ENCODE measurements around the gene GLRA1. TPM values are rescaled to one million over a fixed set of nuclear protein-coding genes. Genes with fewer than 3 reads are reported as not detected.

The GLRA1 gene
- polyA plus RNA-seq, 3 donors = not detected

DNA sequence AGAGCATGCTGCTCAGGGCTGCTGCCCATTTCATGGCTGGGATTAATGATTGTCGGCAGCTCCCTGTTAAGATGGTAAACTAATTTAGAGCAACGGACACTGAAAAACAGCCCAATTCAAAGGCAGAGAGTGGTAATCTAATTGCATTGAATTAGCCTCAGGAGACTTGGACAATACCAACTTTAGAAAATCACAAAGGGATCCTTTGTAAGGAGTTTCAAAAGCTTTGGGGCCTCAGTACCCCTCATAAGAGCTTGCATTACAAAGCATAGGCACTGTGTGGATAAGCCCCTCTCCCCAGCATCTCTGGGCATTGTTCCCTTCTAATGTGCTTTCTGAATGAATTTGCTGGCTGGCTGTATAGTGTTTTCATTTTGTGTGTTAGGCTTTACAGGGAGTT lies 6.7 kb downstream of the GLRA1 start:
- DNase-seq = no peak
- WGBS (ENCODE audit: insufficient coverage) = no CpG with 5 or more reads among the region's 2 CpGs
- H3K36me3 Mint-ChIP-seq = no peaks in the 10 kb centered on the region
- intact Hi-C loops (cut with micrococcal nuclease) = no loop called here
- Histone ChIP-seq H2AFZ (ENCODE audit: insufficient read depth, low read depth, low read length, poor library complexity, severe bottlenecking) (no peak overlapping the region), H3K4me1 (ENCODE audit: control insufficient read depth in 1 of 2, insufficient read depth in 2 of 2, low read length in 2 of 2) (no peaks in the 10 kb centered on the region), H4K20me1 (ENCODE audit: insufficient read depth, low read length) (no peaks in the 10 kb centered on the region), H3K27me3 (ENCODE audit: control insufficient read depth in 2 of 2, insufficient read depth in 2 of 2, low read length in 2 of 2) (no peaks in the 10 kb centered on the region), H3K36me3 (replicated peaks in 1 of 2; ENCODE audit: control insufficient read depth in 1 of 2, insufficient read depth in 2 of 2, low read length in 2 of 2) (no peaks in the 10 kb centered on the region), H3K9ac (ENCODE audit: insufficient read depth, low read length, poor library complexity, severe bottlenecking) (no peak overlapping the region), H3K79me2 (ENCODE audit: insufficient read depth, low read length) (no peaks in the 10 kb centered on the region), H3K27ac (ENCODE audit: low read depth in 1 of 2, low read length in 2 of 2) (no peak overlapping the region), H3K4me3 (replicated peaks in 1 of 3; ENCODE audit: low read depth in 2 of 3, low read length in 3 of 3) (no peak overlapping the region), H3K9me3 (replicated peaks in 1 of 2; ENCODE audit: control insufficient read depth in 1 of 2, insufficient read depth in 1 of 2, low read length in 2 of 2) (no peaks in the 10 kb centered on the region), H3K4me2 (replicated peaks; ENCODE audit: extremely low read depth, low read length, poor library complexity, severe bottlenecking) (no peak overlapping the region)
- no peaks in the 10 kb centered on the region for H3K4me1 Mint-ChIP-seq
- H3K27me3 Mint-ChIP-seq (ENCODE audit: low read depth in 3 of 3) = peaks cover 0 to 2% (median 2%) of the 10 kb centered on the region in 3 donors
- TF ChIP-seq, protein P1, sequence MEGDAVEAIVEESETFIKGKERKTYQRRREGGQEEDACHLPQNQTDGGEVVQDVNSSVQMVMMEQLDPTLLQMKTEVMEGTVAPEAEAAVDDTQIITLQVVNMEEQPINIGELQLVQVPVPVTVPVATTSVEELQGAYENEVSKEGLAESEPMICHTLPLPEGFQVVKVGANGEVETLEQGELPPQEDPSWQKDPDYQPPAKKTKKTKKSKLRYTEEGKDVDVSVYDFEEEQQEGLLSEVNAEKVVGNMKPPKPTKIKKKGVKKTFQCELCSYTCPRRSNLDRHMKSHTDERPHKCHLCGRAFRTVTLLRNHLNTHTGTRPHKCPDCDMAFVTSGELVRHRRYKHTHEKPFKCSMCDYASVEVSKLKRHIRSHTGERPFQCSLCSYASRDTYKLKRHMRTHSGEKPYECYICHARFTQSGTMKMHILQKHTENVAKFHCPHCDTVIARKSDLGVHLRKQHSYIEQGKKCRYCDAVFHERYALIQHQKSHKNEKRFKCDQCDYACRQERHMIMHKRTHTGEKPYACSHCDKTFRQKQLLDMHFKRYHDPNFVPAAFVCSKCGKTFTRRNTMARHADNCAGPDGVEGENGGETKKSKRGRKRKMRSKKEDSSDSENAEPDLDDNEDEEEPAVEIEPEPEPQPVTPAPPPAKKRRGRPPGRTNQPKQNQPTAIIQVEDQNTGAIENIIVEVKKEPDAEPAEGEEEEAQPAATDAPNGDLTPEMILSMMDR (IDR thresholded peaks at IDR 0.05) = no peak
- no peaks in the 10 kb centered on the region for H3K9me3 Mint-ChIP-seq
- H3K27ac Mint-ChIP-seq = no peak overlapping the region
- H3K4me3 Mint-ChIP-seq = no peak overlapping the region

DNA sequence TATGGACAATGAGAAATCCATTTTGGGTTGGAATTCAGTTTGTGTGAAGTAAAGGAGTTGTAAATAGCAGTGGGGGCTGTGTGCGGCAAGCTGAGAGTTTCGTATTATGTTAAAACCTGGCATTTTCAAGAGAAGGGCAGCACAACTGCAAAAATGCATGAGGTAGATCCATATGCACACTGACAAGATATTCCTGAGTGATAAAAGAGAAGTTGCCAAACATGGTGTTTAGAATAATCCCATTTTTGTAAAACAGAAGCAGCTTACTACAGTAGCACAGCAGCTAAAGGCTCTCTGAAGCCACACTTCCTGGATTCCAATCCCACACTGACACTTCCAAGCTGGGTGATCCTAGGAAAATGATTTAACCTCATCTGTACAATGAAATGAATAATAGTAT lies 11.2 kb downstream of the GLRA1 start:
- no peak overlapping the region for H3K27ac ChIP-seq (ENCODE audit: low read depth in 1 of 2, low read length in 2 of 2)
- no peaks in the 10 kb centered on the region for H3K4me1 ChIP-seq (ENCODE audit: control insufficient read depth in 1 of 2, insufficient read depth in 2 of 2, low read length in 2 of 2)
- Mint-ChIP-seq H3K27ac (no peak overlapping the region), H3K4me3 (no peak overlapping the region), H3K4me1 (no peaks in the 10 kb centered on the region), H3K27me3 (ENCODE audit: low read depth in 3 of 3) (peaks cover 3 to 5% (median 5%) of the 10 kb centered on the region in 3 donors), H3K36me3 (no peaks in the 10 kb centered on the region), H3K9me3 (no peaks in the 10 kb centered on the region)
- TF ChIP-seq, protein P1 (IDR thresholded peaks at IDR 0.05) = no peak
- no peak overlapping the region for H3K4me2 ChIP-seq (replicated peaks; ENCODE audit: extremely low read depth, low read length, poor library complexity, severe bottlenecking)
- no peaks in the 10 kb centered on the region for H3K9me3 ChIP-seq (replicated peaks in 1 of 2; ENCODE audit: control insufficient read depth in 1 of 2, insufficient read depth in 1 of 2, low read length in 2 of 2)
- H3K79me2 ChIP-seq (ENCODE audit: insufficient read depth, low read length) = no peaks in the 10 kb centered on the region
- intact Hi-C loops (cut with micrococcal nuclease) = no loop called here
- DNase-seq = no peak
- H3K36me3 ChIP-seq (replicated peaks in 1 of 2; ENCODE audit: control insufficient read depth in 1 of 2, insufficient read depth in 2 of 2, low read length in 2 of 2) = no peaks in the 10 kb centered on the region
- H3K27me3 ChIP-seq (ENCODE audit: control insufficient read depth in 2 of 2, insufficient read depth in 2 of 2, low read length in 2 of 2) = no peaks in the 10 kb centered on the region
- H4K20me1 ChIP-seq (ENCODE audit: insufficient read depth, low read length) = no peaks in the 10 kb centered on the region
- no peak overlapping the region for H2AFZ ChIP-seq (ENCODE audit: insufficient read depth, low read depth, low read length, poor library complexity, severe bottlenecking)
- no peak overlapping the region for H3K4me3 ChIP-seq (replicated peaks in 1 of 3; ENCODE audit: low read depth in 2 of 3, low read length in 3 of 3)
- no peak overlapping the region for H3K9ac ChIP-seq (ENCODE audit: insufficient read depth, low read length, poor library complexity, severe bottlenecking)
- WGBS (ENCODE audit: insufficient coverage) = 100% methylated on average over 2 of the region's 2 CpGs
